ENCODE data around the gene DEFB124.

DEFB124 gene, protein sequence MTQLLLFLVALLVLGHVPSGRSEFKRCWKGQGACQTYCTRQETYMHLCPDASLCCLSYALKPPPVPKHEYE

DNA sequence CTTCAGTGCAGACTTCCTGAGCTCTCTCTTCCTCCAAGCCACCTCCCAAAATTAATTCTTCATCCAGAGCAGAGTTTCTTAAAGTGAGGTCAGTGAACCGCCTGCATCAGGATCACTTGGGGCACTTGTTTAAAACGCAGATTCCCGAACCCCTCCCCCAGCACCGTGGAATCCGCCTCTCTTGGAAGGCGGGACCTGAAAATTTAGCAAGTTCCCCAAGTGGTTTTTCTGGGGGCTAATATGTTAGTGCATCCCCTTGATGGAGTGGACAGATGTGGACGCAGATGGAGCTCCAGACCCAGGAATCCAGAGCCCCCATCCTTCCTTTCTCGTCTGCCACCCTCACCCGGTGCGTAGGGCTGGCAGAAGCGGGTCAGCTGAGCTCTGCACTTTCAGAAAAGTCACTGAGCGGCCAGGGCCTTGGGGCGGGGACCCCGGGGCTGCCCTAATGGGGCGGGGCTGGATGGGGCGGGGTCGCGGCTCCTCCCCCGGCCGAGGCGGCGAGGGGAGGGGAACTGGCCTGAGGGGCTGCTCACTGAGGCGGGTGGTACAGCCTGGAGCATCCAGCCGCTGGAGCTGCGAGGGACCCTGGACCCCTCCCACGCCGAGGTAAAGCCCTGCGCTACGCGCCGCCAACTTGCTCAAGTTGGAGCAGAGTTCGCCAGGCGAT, at the start of gene DEFB124, which contains the start of gene REM1:
DEFB124 (minus strand) TSS at position 370 of the 670 bp plus-strand sequence. CDS start 2,114 bp downstream, outside the sequence.
REM1 (plus strand) TSS at position 531 of the 670 bp plus-strand sequence. CDS start 1,158 bp downstream, outside the sequence.
- Histone ChIP-seq H3K4me1 (ENCODE audit: control insufficient read depth, insufficient read depth, low read length) (no peaks in the 10 kb centered on the region), H3K9me3 (ENCODE audit: control insufficient read depth, insufficient read depth, low read depth, low read length) (no peaks in the 10 kb centered on the region), H3K27ac (ENCODE audit: extremely low read depth, low read depth, low read length) (no peak within 1 kb of the TSS), H3K36me3 (ENCODE audit: control insufficient read depth in 2 of 2, insufficient read depth in 1 of 2, low read length in 2 of 2) (no peaks in the 10 kb centered on the region), H3K4me3 (ENCODE audit: low read depth, low read length) (peak within 1 kb of the TSS; percentile 5)
- TF ChIP-seq ZSCAN23 (tag by site-specific recombination; IDR thresholded peaks at IDR 0.05) (no peak), ZSCAN30 (tag by site-specific recombination; IDR thresholded peaks at IDR 0.05) (no peak), ZNF155 (tag by site-specific recombination; IDR thresholded peaks at IDR 0.05) (no peak), ZNF555 (tag by site-specific recombination; conservative IDR thresholded peaks at IDR 0.05) (no peak), FEZF1 (tag by site-specific recombination; IDR thresholded peaks at IDR 0.05) (no peak), GLIS2 (tag by site-specific recombination; IDR thresholded peaks at IDR 0.05) (no peak), KLF9 (tag by site-specific recombination; IDR thresholded peaks at IDR 0.05; ENCODE audit: low read depth) (no peak), ZNF660 (tag by site-specific recombination; IDR thresholded peaks at IDR 0.05) (no peak), ZNF707 (tag by site-specific recombination; IDR thresholded peaks at IDR 0.05) (no peak), ZNF561 (tag by site-specific recombination; IDR thresholded peaks at IDR 0.05; ENCODE audit: borderline replicate concordance) (no peak), ZNF404 (tag by site-specific recombination; IDR thresholded peaks at IDR 0.05) (no peak), ZNF777 (tag by site-specific recombination; IDR thresholded peaks at IDR 0.05; ENCODE audit: borderline replicate concordance) (no peak), ZNF776 (tag by site-specific recombination; IDR thresholded peaks at IDR 0.05; ENCODE audit: borderline replicate concordance) (no peak), ZNF114 (tag by site-specific recombination; IDR thresholded peaks at IDR 0.05) (no peak), ZNF391 (tag by site-specific recombination; IDR thresholded peaks at IDR 0.05; ENCODE audit: borderline replicate concordance, low read depth) (no peak), ZNF324 (tag by site-specific recombination; IDR thresholded peaks at IDR 0.05) (no peak)
- TF ChIP-seq, protein P1, sequence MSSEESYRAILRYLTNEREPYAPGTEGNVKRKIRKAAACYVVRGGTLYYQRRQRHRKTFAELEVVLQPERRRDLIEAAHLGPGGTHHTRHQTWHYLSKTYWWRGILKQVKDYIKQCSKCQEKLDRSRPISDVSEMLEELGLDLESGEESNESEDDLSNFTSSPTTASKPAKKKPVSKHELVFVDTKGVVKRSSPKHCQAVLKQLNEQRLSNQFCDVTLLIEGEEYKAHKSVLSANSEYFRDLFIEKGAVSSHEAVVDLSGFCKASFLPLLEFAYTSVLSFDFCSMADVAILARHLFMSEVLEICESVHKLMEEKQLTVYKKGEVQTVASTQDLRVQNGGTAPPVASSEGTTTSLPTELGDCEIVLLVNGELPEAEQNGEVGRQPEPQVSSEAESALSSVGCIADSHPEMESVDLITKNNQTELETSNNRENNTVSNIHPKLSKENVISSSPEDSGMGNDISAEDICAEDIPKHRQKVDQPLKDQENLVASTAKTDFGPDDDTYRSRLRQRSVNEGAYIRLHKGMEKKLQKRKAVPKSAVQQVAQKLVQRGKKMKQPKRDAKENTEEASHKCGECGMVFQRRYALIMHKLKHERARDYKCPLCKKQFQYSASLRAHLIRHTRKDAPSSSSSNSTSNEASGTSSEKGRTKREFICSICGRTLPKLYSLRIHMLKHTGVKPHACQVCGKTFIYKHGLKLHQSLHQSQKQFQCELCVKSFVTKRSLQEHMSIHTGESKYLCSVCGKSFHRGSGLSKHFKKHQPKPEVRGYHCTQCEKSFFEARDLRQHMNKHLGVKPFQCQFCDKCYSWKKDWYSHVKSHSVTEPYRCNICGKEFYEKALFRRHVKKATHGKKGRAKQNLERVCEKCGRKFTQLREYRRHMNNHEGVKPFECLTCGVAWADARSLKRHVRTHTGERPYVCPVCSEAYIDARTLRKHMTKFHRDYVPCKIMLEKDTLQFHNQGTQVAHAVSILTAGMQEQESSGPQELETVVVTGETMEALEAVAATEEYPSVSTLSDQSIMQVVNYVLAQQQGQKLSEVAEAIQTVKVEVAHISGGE (tag by site-specific recombination; conservative IDR thresholded peaks at IDR 0.05; ENCODE audit: low read depth) = no peak
- TF ChIP-seq, protein P2, sequence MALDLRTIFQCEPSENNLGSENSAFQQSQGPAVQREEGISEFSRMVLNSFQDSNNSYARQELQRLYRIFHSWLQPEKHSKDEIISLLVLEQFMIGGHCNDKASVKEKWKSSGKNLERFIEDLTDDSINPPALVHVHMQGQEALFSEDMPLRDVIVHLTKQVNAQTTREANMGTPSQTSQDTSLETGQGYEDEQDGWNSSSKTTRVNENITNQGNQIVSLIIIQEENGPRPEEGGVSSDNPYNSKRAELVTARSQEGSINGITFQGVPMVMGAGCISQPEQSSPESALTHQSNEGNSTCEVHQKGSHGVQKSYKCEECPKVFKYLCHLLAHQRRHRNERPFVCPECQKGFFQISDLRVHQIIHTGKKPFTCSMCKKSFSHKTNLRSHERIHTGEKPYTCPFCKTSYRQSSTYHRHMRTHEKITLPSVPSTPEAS (tag by site-specific recombination; IDR thresholded peaks at IDR 0.05) = no peak
- TF ChIP-seq, protein P3, sequence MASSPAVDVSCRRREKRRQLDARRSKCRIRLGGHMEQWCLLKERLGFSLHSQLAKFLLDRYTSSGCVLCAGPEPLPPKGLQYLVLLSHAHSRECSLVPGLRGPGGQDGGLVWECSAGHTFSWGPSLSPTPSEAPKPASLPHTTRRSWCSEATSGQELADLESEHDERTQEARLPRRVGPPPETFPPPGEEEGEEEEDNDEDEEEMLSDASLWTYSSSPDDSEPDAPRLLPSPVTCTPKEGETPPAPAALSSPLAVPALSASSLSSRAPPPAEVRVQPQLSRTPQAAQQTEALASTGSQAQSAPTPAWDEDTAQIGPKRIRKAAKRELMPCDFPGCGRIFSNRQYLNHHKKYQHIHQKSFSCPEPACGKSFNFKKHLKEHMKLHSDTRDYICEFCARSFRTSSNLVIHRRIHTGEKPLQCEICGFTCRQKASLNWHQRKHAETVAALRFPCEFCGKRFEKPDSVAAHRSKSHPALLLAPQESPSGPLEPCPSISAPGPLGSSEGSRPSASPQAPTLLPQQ (tag by site-specific recombination; IDR thresholded peaks at IDR 0.05) = no peak
- POLR2A ChIA-PET = no interaction called here
- CTCF ChIA-PET = interaction anchor here (0.7 to 1.2 kb wide), 3 partner anchors 11 to 158 kb away, joined by 3 to 5 read pairs (median 3); no protein-coding TSS in a partner anchor
